Trophoblast cell (in vitro differentiated cells and primary cell): ENCODE measurements around the gene FFAR3.

Experiments
- DNase-seq, 2 donors: peaks; one replicate each; pipeline ENCODE4 v3.0.0-alpha.2; 2016
- H2AFZ ChIP-seq: 2 replicates; pipeline ENCODE4 v1.6.1; 2013; ENCODE audit warnings: low read length, moderate library complexity, mild to moderate bottlenecking; ENCODE audit not compliant: insufficient read depth, poor library complexity
- H2AK5ac ChIP-seq: 2 replicates; pipeline ENCODE4 v1.6.1; 2013; ENCODE audit warnings: mild to moderate bottlenecking, low read length
- H2BK120ac ChIP-seq: 2 replicates; pipeline ENCODE4 v1.6.1; 2013; ENCODE audit warnings: low read length, mild to moderate bottlenecking, moderate library complexity; ENCODE audit not compliant: insufficient read depth, poor library complexity
- H2BK12ac ChIP-seq: 2 replicates; pipeline ENCODE4 v1.6.1; 2013; ENCODE audit warnings: mild to moderate bottlenecking, low read length, moderate library complexity
- H2BK5ac ChIP-seq: 2 replicates; pipeline ENCODE4 v1.6.1; 2013; ENCODE audit warnings: low read length, low read depth, moderate library complexity, mild to moderate bottlenecking; ENCODE audit not compliant: poor library complexity
- H3K14ac ChIP-seq: 2 replicates; pipeline ENCODE4 v1.6.1; 2013; ENCODE audit warnings: mild to moderate bottlenecking, low read length
- H3K18ac ChIP-seq: 2 replicates; pipeline ENCODE4 v1.6.1; 2013; ENCODE audit warnings: mild to moderate bottlenecking, low read length
- H3K23ac ChIP-seq: 2 replicates; pipeline ENCODE4 v1.6.1; 2013; ENCODE audit warnings: low read length
- H3K27ac ChIP-seq: 2 replicates; pipeline ENCODE4 v1.5.1; 2013; ENCODE audit warnings: low read depth, mild to moderate bottlenecking, inconsistent platforms, low read length, moderate library complexity
- H3K27me3 ChIP-seq: 2 replicates; pipeline ENCODE4 v1.6.1; 2013; ENCODE audit warnings: inconsistent platforms, mild to moderate bottlenecking, low read length, moderate library complexity; ENCODE audit not compliant: insufficient read depth
- H3K36me3 ChIP-seq, 2 experiments: 1 replicate in 1 of 2; 2 replicates in 1 of 2; pipeline ENCODE4 v1.6.1; 2013; ENCODE audit warnings: low read length in 2 of 2, mild to moderate bottlenecking in 2 of 2, moderate library complexity in 1 of 2; ENCODE audit not compliant: insufficient read depth in 2 of 2, control insufficient read depth in 1 of 2
- H3K4ac ChIP-seq: 2 replicates; pipeline ENCODE4 v1.6.1; 2013; ENCODE audit warnings: low read depth, mild to moderate bottlenecking, low read length, moderate library complexity
- H3K4me1 ChIP-seq, 2 experiments: 1 replicate in 1 of 2; 2 replicates in 1 of 2; pipeline ENCODE4 v1.6.1; 2013; ENCODE audit warnings: low read length in 2 of 2, mild to moderate bottlenecking in 2 of 2, moderate library complexity in 1 of 2; ENCODE audit not compliant: insufficient read depth in 2 of 2, control insufficient read depth in 1 of 2
- H3K4me2 ChIP-seq: 2 replicates; pipeline ENCODE4 v1.6.1; 2013; ENCODE audit warnings: inconsistent platforms, mild to moderate bottlenecking, low read length, moderate library complexity
- H3K4me3 ChIP-seq: 2 replicates; pipeline ENCODE4 v1.5.1; 2013; ENCODE audit warnings: mild to moderate bottlenecking, low read depth, low read length, inconsistent platforms
- H3K79me1 ChIP-seq: one replicate; pipeline ENCODE4 v1.6.1; 2013; ENCODE audit warnings: low read length
- H3K79me2 ChIP-seq: 2 replicates; pipeline ENCODE4 v1.6.1; 2013; ENCODE audit warnings: low read length, mild to moderate bottlenecking; ENCODE audit not compliant: control insufficient read depth, insufficient read depth, poor library complexity
- H3K9ac ChIP-seq: 2 replicates; pipeline ENCODE4 v1.6.1; 2013; ENCODE audit warnings: mild to moderate bottlenecking, low read length
- H3K9me3 ChIP-seq: 2 replicates; pipeline ENCODE4 v1.6.1; 2013; ENCODE audit warnings: low read depth, mild to moderate bottlenecking, control low read depth, inconsistent platforms, low read length; ENCODE audit not compliant: insufficient read depth
- H4K12ac ChIP-seq: 2 replicates; pipeline ENCODE4 v1.6.1; 2013; ENCODE audit warnings: low read depth, mild to moderate bottlenecking, low read length, moderate library complexity
- H4K8ac ChIP-seq: 2 replicates; pipeline ENCODE4 v1.6.1; 2013; ENCODE audit warnings: low read depth, mild to moderate bottlenecking, low read length, moderate library complexity
- H4K91ac ChIP-seq: one replicate; pipeline ENCODE4 v1.6.1; 2013; ENCODE audit warnings: low read depth, mild to moderate bottlenecking, low read length, moderate library complexity
- WGBS: extraction: QIAGEN DNeasy Blood & Tissue Kit; methylation state at CpG from one replicate; pipeline ENCODE4 v1.1.7; 2013; ENCODE audit warnings: missing lambda C conversion rate; ENCODE audit not compliant: insufficient read length, insufficient coverage; ENCODE audit errors: extremely low coverage; 5-methylcytosine and 5-hydroxymethylcytosine counted together

FFAR3 gene

GRCh38 chr19:35310811-35311465 is 47.3 kb upstream of the FFAR3 start:
- no peak overlapping the region for H4K8ac ChIP-seq
- no peaks in the 10 kb centered on the region for H3K9me3 ChIP-seq
- no peak overlapping the region for H3K4me2 ChIP-seq
- H2BK12ac ChIP-seq, result no peak overlapping the region
- H3K18ac ChIP-seq, result no peak overlapping the region
- no peak overlapping the region for H3K27ac ChIP-seq
- H2BK5ac ChIP-seq, result no peak overlapping the region
- H2AK5ac ChIP-seq, result no peak overlapping the region
- no peak overlapping the region for H2BK120ac ChIP-seq
- no peak overlapping the region for H4K91ac ChIP-seq
- no peak overlapping the region for H3K14ac ChIP-seq
- H3K36me3 ChIP-seq, result no peaks in the 10 kb centered on the region
- H3K79me2 ChIP-seq, result no peaks in the 10 kb centered on the region
- no peak overlapping the region for H3K4me3 ChIP-seq
- no peak overlapping the region for H4K12ac ChIP-seq
- no peak overlapping the region for H3K9ac ChIP-seq
- WGBS, result no CpG with 5 or more reads among the region's 10 CpGs
- H3K4ac ChIP-seq, result no peak overlapping the region
- peak; percentile 75 to 90 for DNase-seq
- H2AFZ ChIP-seq, result no peak overlapping the region
- H3K4me1 ChIP-seq, result peaks cover 6 to 13% of the 10 kb centered on the region in 2 experiments
- H3K27me3 ChIP-seq, result no peaks in the 10 kb centered on the region
- no peak overlapping the region for H3K23ac ChIP-seq
- H3K79me1 ChIP-seq, result no peaks in the 10 kb centered on the region

- H3K9ac ChIP-seq, result no peak overlapping the region
- no peaks in the 10 kb centered on the region for H3K36me3 ChIP-seq
- H3K79me1 ChIP-seq, result no peaks in the 10 kb centered on the region
- H2BK5ac ChIP-seq, result no peak overlapping the region
- no peak overlapping the region for H3K4ac ChIP-seq
- no peak overlapping the region for H3K4me3 ChIP-seq
- H2BK120ac ChIP-seq, result no peak overlapping the region
- no peak overlapping the region for H3K4me2 ChIP-seq
- peak in 1 of 2 donors; percentile 34 for DNase-seq
- H2AK5ac ChIP-seq, result no peak overlapping the region
- H2AFZ ChIP-seq, result no peak overlapping the region
- H3K27me3 ChIP-seq, result no peaks in the 10 kb centered on the region
- H3K14ac ChIP-seq, result no peak overlapping the region
- no peak overlapping the region for H4K8ac ChIP-seq
- no peaks in the 10 kb centered on the region for H3K9me3 ChIP-seq
- no peak overlapping the region for H4K12ac ChIP-seq
- H3K4me1 ChIP-seq, result peaks cover 6 to 13% of the 10 kb centered on the region in 2 experiments
- no peak overlapping the region for H3K27ac ChIP-seq
- H2BK12ac ChIP-seq, result no peak overlapping the region
- no peak overlapping the region for H3K23ac ChIP-seq
- no peak overlapping the region for H3K18ac ChIP-seq
- WGBS, result no CpG with 5 or more reads among the region's 21 CpGs
- no peaks in the 10 kb centered on the region for H3K79me2 ChIP-seq
- H4K91ac ChIP-seq, result no peak overlapping the region
Measured at GRCh38 chr19:35311901-35312665, 46.2 kb upstream of the FFAR3 start.

DNA sequence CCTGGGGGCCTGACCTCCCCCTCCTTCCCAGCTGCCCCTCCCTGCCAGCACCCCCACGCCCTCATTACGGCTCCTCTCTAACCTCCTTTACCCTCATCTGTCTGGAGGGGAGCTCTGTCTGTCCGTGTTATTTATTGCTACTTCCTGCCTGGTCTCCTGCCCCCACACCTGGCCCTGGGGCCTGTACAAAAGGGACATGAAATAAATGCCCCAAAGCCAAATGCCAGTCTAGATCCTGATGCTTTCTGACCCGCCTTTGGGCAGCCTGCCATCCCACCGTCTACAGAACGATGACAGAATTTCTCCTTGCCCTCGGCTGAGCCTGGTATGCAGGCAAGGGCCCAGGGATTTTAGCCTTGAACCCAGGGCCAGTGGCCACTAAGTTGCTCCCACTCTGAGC is 44.7 kb upstream of the FFAR3 start:
- peaks cover 6 to 13% of the 10 kb centered on the region in 2 experiments for H3K4me1 ChIP-seq
- H3K23ac ChIP-seq, result no peak overlapping the region
- no peak overlapping the region for H3K27ac ChIP-seq
- H2BK12ac ChIP-seq, result no peak overlapping the region
- H2AFZ ChIP-seq, result no peak overlapping the region
- H3K36me3 ChIP-seq, result no peaks in the 10 kb centered on the region
- H3K4me3 ChIP-seq, result no peak overlapping the region
- H3K14ac ChIP-seq, result no peak overlapping the region
- no peak overlapping the region for H2AK5ac ChIP-seq
- no peaks in the 10 kb centered on the region for H3K9me3 ChIP-seq
- no peak overlapping the region for H3K4ac ChIP-seq
- H3K79me2 ChIP-seq, result no peaks in the 10 kb centered on the region
- H3K18ac ChIP-seq, result no peak overlapping the region
- no peak overlapping the region for H2BK120ac ChIP-seq
- WGBS, result no CpG with 5 or more reads among the region's 7 CpGs
- no peak overlapping the region for H3K9ac ChIP-seq
- no peak overlapping the region for H4K8ac ChIP-seq
- H3K79me1 ChIP-seq, result no peaks in the 10 kb centered on the region
- no peak overlapping the region for H2BK5ac ChIP-seq
- no peak overlapping the region for H4K12ac ChIP-seq
- H4K91ac ChIP-seq, result no peak overlapping the region
- H3K4me2 ChIP-seq, result no peak overlapping the region
- no peak for DNase-seq
- no peaks in the 10 kb centered on the region for H3K27me3 ChIP-seq

GRCh38 chr19:35314031-35314430 is 44.2 kb upstream of the FFAR3 start:
- H4K8ac ChIP-seq, result no peak overlapping the region

More at GRCh38 chr19:35314031-35314430, 44.2 kb upstream of the FFAR3 start:
- Histone ChIP-seq H2BK12ac (no peak overlapping the region), H3K4me2 (no peak overlapping the region), H3K4me3 (no peak overlapping the region), H3K23ac (no peak overlapping the region), H2AFZ (no peak overlapping the region), H3K27ac (no peak overlapping the region), H4K12ac (no peak overlapping the region), H3K79me2 (no peaks in the 10 kb centered on the region), H2AK5ac (no peak overlapping the region), H3K9me3 (no peaks in the 10 kb centered on the region), H3K36me3 (no peaks in the 10 kb centered on the region), H3K9ac (no peak overlapping the region), H2BK120ac (no peak overlapping the region), H3K18ac (no peak overlapping the region), H3K4me1 (peaks cover 6 to 13% of the 10 kb centered on the region in 2 experiments), H3K79me1 (no peaks in the 10 kb centered on the region), H3K14ac (no peak overlapping the region), H4K91ac (no peak overlapping the region), H3K4ac (no peak overlapping the region), H2BK5ac (no peak overlapping the region), H3K27me3 (no peaks in the 10 kb centered on the region)
- WGBS, result no CpG with 5 or more reads among the region's 8 CpGs
- DNase-seq, result peak; percentile 29 to 52
